GM12878 (cell line): ENCODE results near the gene TCF12. TPM values are rescaled to one million over a fixed set of nuclear protein-coding genes. Genes with fewer than 3 reads are reported as not detected.

Experiments used
- ATAC-seq: fragments of 200-7000 bp; cut with Tn5 transposase; 3 replicates; pipeline ENCODE4 v1.9.1; 2020; ENCODE audit warnings: mild to moderate bottlenecking, moderate library complexity
- BruUV-seq: library from RNA; stranded (reverse); fragments of 400-500 nt; replicated peaks from 2 replicates; lab custom pipeline; 2021; lab: Mats Ljungman, UMichigan
- CTCF ChIA-PET: fragments of 300-600 bp; sonication (Branson Sonifier 250); formaldehyde crosslinking; extraction: SDS; loops from one replicate; lab custom pipeline; 2021; ENCODE audit warnings: inconsistent platforms; lab: Yijun Ruan, JAX
- POLR2A ChIA-PET: fragments of 350-600 bp; formaldehyde crosslinking; extraction: SDS; loops from one replicate; lab custom pipeline; 2021; ENCODE audit warnings: inconsistent platforms; lab: Charles Lee
- RAD21 ChIA-PET: fragments of 300-600 bp; sonication (Branson Sonifier 250); formaldehyde crosslinking; loops from one replicate; lab custom pipeline; 2023; ENCODE audit warnings: antibody characterized with exemption; ENCODE audit not compliant: unreplicated experiment; lab: Charles Lee
- SMC1A ChIA-PET: fragments of 300-600 bp; sonication (Branson Sonifier 250); formaldehyde crosslinking; loops from one replicate; lab custom pipeline; 2023; ENCODE audit not compliant: unreplicated experiment, uncharacterized antibody; lab: Charles Lee
- DNase-seq: peaks from one replicate; pipeline ENCODE4 v3.0.0-alpha.2; 2011; ENCODE audit warnings: low read depth, low spot score
- FAIRE-seq: peaks from 3 replicates; lab custom pipeline; 2011; peaks lifted over from hg19 to GRCh38; lab: Jason Lieb, UNC
- H2AFZ ChIP-seq: 2 replicates; pipeline ENCODE4 v1.6.0; 2011; ENCODE audit warnings: low read depth, low read length, control low read depth; ENCODE audit not compliant: control insufficient read depth
- H3K27ac ChIP-seq: 2 replicates; pipeline ENCODE4 v1.5.1; 2011; ENCODE audit warnings: control low read depth; ENCODE audit not compliant: control insufficient read depth, insufficient read depth
- H3K27me3 ChIP-seq, 2 experiments: replicated peaks in 1 of 2; 2 replicates each; pipeline versions ENCODE4 v1.6.0 to v1.6.1; 2011; ENCODE audit warnings: low read length in 1 of 2; ENCODE audit not compliant: control insufficient read depth in 2 of 2, insufficient read depth in 2 of 2
- H3K36me3 ChIP-seq, 2 experiments: 2 replicates each; pipeline ENCODE4 v1.5.1; 2011; ENCODE audit warnings: low read length in 1 of 2; ENCODE audit not compliant: control insufficient read depth in 2 of 2, insufficient read depth in 2 of 2
- H3K4me1 ChIP-seq: 2 replicates; pipeline ENCODE4 v1.6.1; 2011; ENCODE audit warnings: mild to moderate bottlenecking, low read length, moderate library complexity, mixed read lengths; ENCODE audit not compliant: control insufficient read depth, insufficient read depth
- H3K4me2 ChIP-seq: 2 replicates; pipeline ENCODE4 v1.6.0; 2011; ENCODE audit warnings: control low read depth; ENCODE audit not compliant: control insufficient read depth, insufficient read depth
- H3K4me3 ChIP-seq: fragments of 200-600 bp; sonication (generic); 2 replicates; pipeline ENCODE4 v1.5.1; 2016
- H3K79me2 ChIP-seq: 2 replicates; pipeline ENCODE4 v1.6.0; 2011; ENCODE audit warnings: low read length; ENCODE audit not compliant: control insufficient read depth, insufficient read depth
- H3K9ac ChIP-seq: 2 replicates; pipeline ENCODE4 v1.8.0; 2011; ENCODE audit warnings: low read length, control low read depth, mixed read lengths; ENCODE audit not compliant: control insufficient read depth, insufficient read depth
- H3K9me3 ChIP-seq: replicated peaks from 3 replicates; pipeline ENCODE4 v1.5.1; 2011; ENCODE audit warnings: mild to moderate bottlenecking, low read length; ENCODE audit not compliant: control insufficient read depth, insufficient read depth
- H4K20me1 ChIP-seq: 2 replicates; pipeline ENCODE4 v1.6.0; 2011; ENCODE audit not compliant: control insufficient read depth, insufficient read depth
- BCLAF1 ChIP-seq: fragments of 450-650 bp; IDR thresholded peaks from 2 replicates; pipeline ENCODE4 v1.6.1; 2017; ENCODE audit warnings: antibody characterized with exemption, mild to moderate bottlenecking, moderate library complexity
- ETV6 ChIP-seq, 2 experiments: fragments of 450-650 bp in 1 of 2; IDR thresholded peaks in 1 of 2; conservative IDR thresholded peaks in 1 of 2; 2 replicates each; pipeline ENCODE4 v1.6.1; 2014; ENCODE audit warnings: antibody characterized with exemption in 1 of 2, borderline replicate concordance in 1 of 2, low read depth in 1 of 2, mild to moderate bottlenecking in 1 of 2, moderate library complexity in 1 of 2
- EZH2 ChIP-seq: IDR thresholded peaks from 2 replicates; pipeline ENCODE4 v1.6.1; 2012; ENCODE audit warnings: low read depth, mild to moderate bottlenecking, control low read depth, inconsistent platforms, low read length, borderline replicate concordance; ENCODE audit not compliant: control insufficient read depth
- FOXK2 ChIP-seq: fragments of 450-650 bp; IDR thresholded peaks from 2 replicates; pipeline ENCODE4 v1.6.1; 2017; ENCODE audit warnings: mild to moderate bottlenecking, moderate library complexity
- HDGF ChIP-seq: fragments of 450-650 bp; IDR thresholded peaks from 2 replicates; pipeline ENCODE4 v1.6.1; 2016; ENCODE audit warnings: antibody characterized with exemption
- IKZF1 ChIP-seq: fragments of 450-650 bp; conservative IDR thresholded peaks from 2 replicates; pipeline ENCODE4 v1.6.1; 2017; ENCODE audit warnings: antibody characterized with exemption, mild to moderate bottlenecking
- IKZF2 ChIP-seq, 2 experiments: fragments of 450-650 bp; IDR thresholded peaks; 2 replicates each; pipeline ENCODE4 v1.6.1; 2017; ENCODE audit warnings: mild to moderate bottlenecking in 2 of 2, moderate library complexity in 2 of 2
- IRF5 ChIP-seq: fragments of 450-650 bp; IDR thresholded peaks from 2 replicates; pipeline ENCODE4 v1.6.1; 2017; ENCODE audit warnings: borderline replicate concordance
- MXI1 ChIP-seq: fragments of 150-350 bp; IDR thresholded peaks from 2 replicates; pipeline ENCODE4 v1.6.1; 2011; ENCODE audit warnings: low read depth, mild to moderate bottlenecking, inconsistent platforms, low read length, improper control_type of control experiment
- MYB ChIP-seq: fragments of 150-350 bp; IDR thresholded peaks from 2 replicates; pipeline ENCODE4 v1.6.1; 2014; ENCODE audit warnings: mild to moderate bottlenecking, low read depth, low read length, borderline replicate concordance
- MYC ChIP-seq: IDR thresholded peaks from 2 replicates; pipeline ENCODE4 v1.6.1; 2011; ENCODE audit warnings: mild to moderate bottlenecking, low read length, moderate library complexity, inconsistent platforms; ENCODE audit not compliant: insufficient read depth, insufficient replicate concordance, insufficient read length, severe bottlenecking
- NFXL1 ChIP-seq: fragments of 450-650 bp; IDR thresholded peaks from 2 replicates; pipeline ENCODE4 v1.6.1; 2017; ENCODE audit warnings: antibody characterized with exemption, mild to moderate bottlenecking, borderline replicate concordance
- POLR2AphosphoS5 ChIP-seq: IDR thresholded peaks from 2 replicates; pipeline ENCODE4 v1.6.1; 2011; ENCODE audit warnings: mild to moderate bottlenecking, low read length, inconsistent platforms
- RFX5 ChIP-seq: IDR thresholded peaks from 2 replicates; pipeline ENCODE4 v1.6.1; 2011; ENCODE audit warnings: low read depth, low read length, improper control_type of control experiment
- STAT3 ChIP-seq: IDR thresholded peaks from 2 replicates; pipeline ENCODE4 v1.6.1; 2011; ENCODE audit warnings: low read depth, low read length, improper control_type of control experiment
- ZNF24 ChIP-seq: fragments of 450-650 bp; IDR thresholded peaks from 2 replicates; pipeline ENCODE4 v1.6.1; 2017; ENCODE audit warnings: antibody characterized with exemption, mild to moderate bottlenecking
- ZSCAN29 ChIP-seq: fragments of 450-650 bp; IDR thresholded peaks from 2 replicates; pipeline ENCODE4 v1.6.1; 2017; ENCODE audit warnings: mild to moderate bottlenecking, moderate library complexity
- ZZZ3 ChIP-seq: IDR thresholded peaks from 2 replicates; pipeline ENCODE4 v1.6.1; 2011; ENCODE audit warnings: low read depth; ENCODE audit not compliant: control insufficient read depth, insufficient read length
- WGBS: methylation state at CpG from one replicate; pipeline ENCODE4 v1.1.6; 2016; ENCODE audit warnings: low lambda C conversion rate; ENCODE audit not compliant: insufficient replicate concordance, insufficient coverage; ENCODE audit errors: missing lambda C conversion rate; 5-methylcytosine and 5-hydroxymethylcytosine counted together
- in situ Hi-C: fragments of 300-500 bp; cut with MboI; formaldehyde crosslinking; loops from 9 replicates; pipeline ENCODE4 v1.14.3; 2018; ENCODE audit warnings: mixed read lengths
- intact Hi-C: fragments of 100-400 bp; cut with micrococcal nuclease; formaldehyde crosslinking; loops from one replicate; pipeline ENCODE4 v1.14.2; 2022; ENCODE audit not compliant: unreplicated experiment
- polyA plus RNA-seq, 11 experiments: library from polyadenylated mRNA; depleted of rRNA in 4 of 11; unstranded in 6 of 11; stranded (reverse) in 5 of 11; fragments of >200 nt; fragmentation: Nextera tagmentation in 4 of 11; fragmentation: Illumina TruSeq in 1 of 11; extraction: Ambion mirVana in 4 of 11; extraction: Trizol in 1 of 11; gene quantifications; 1 replicate in 1 of 11; 2 replicates in 10 of 11; pipeline versions ENCODE4 v1.2.1 to v1.2.3, GENCODE V29; 2011 to 2016; ENCODE audit warnings: inconsistent platforms in 2 of 11, missing spikeins in 2 of 11, low read depth in 1 of 11
- total RNA-seq, 4 experiments: library from RNA; depleted of rRNA in 3 of 4; stranded (reverse); fragments of >200 nt in 3 of 4; fragmentation: Illumina TruSeq in 1 of 4; extraction: Trizol in 1 of 4; gene quantifications; 2 replicates each; pipeline versions ENCODE4 v1.2.1 to v1.2.3, GENCODE V29; 2013 to 2021

The TCF12 gene
- total and polyA plus RNA-seq, 10 of the 15 experiments (the other 5 are each of a cell fraction or from before 2014, with no cell fraction given) = 8.2 to 70.9 (median 49.5) TPM

- no peak for TF ChIP-seq STAT3
These were observed 310.6 kb downstream of the TCF12 start (continued) for GRCh38 chr15:57229051-57229450.

- no peak overlapping the region for H3K4me2 ChIP-seq
- 100% methylated on average over 1 of the region's 1 CpG for WGBS
- CTCF ChIA-PET = interaction anchor here (0.7 to 1.7 kb wide), 3 partner anchors 11 to 85 kb away, joined by 3 to 4 read pairs (median 3); no protein-coding TSS in a partner anchor
- H3K27ac ChIP-seq = no peak overlapping the region
- RAD21 ChIA-PET = interaction anchor here (1.3 kb wide), 1 partner anchor 28 kb away, joined by 3 read pairs; no protein-coding TSS in a partner anchor
- peaks cover 0 to 1% of the 10 kb centered on the region in 2 experiments; a peak in 1 of 4 replicates for H3K36me3 ChIP-seq
- no peaks in the 10 kb centered on the region for H3K9me3 ChIP-seq
- H3K4me1 ChIP-seq = no peaks in the 10 kb centered on the region
- H4K20me1 ChIP-seq = no peaks in the 10 kb centered on the region
- no peak overlapping the region for H3K9ac ChIP-seq
- H3K27me3 ChIP-seq = no peaks in the 10 kb centered on the region
- no peak overlapping the region for H2AFZ ChIP-seq
- in situ Hi-C loops (no loop called here), intact Hi-C loops (no loop called here)
- POLR2A ChIA-PET = no interaction called here
- no peaks in the 10 kb centered on the region for H3K79me2 ChIP-seq
- ATAC-seq (no peak), DNase-seq (no peak), FAIRE-seq (no peak)
- SMC1A ChIA-PET = interaction anchor here (1.0 to 2.3 kb wide), 6 partner anchors 13 to 298 kb away, joined by 3 to 11 read pairs (median 4); no protein-coding TSS in a partner anchor
- BruUV-seq = no TSS peak
- H3K4me3 ChIP-seq = no peak overlapping the region
- TF ChIP-seq HDGF (no peak), ZZZ3 (no peak), BCLAF1 (no peak), MXI1 (no peak), ETV6 (conservative IDR thresholded peaks at IDR 0.05 in 1 of 2, IDR thresholded peaks at IDR 0.05 in 1 of 2; ENCODE audit: borderline replicate concordance in 1 of 2, low read depth in 1 of 2) (no peak), MYC (no peak), MYB (no peak), ZNF24 (no peak), EZH2 (no peak), POLR2AphosphoS5 (no peak), RFX5 (no peak), IRF5 (no peak), IKZF2 (IDR thresholded peaks at IDR 0.05) (no peak), FOXK2 (no peak), IKZF1 (no peak), ZSCAN29 (no peak), NFXL1 (no peak)
These were observed 313.1 kb downstream of the TCF12 start for GRCh38 chr15:57231559-57231958.
